GM21447 (cell line): ENCODE results near the gene GRM3.
"Not testable (repeated sequence)": the region's sequence is repeated elsewhere in the genome, so short reads cannot be mapped to it uniquely, and the experiment has no call there.

Source experiments
- ATAC-seq: cut with Tn5 transposase; IDR thresholded peaks from one replicate; pipeline ENCODE4 v1.9.1; 2021; ENCODE audit not compliant: unreplicated experiment

The GRM3 gene

DNA sequence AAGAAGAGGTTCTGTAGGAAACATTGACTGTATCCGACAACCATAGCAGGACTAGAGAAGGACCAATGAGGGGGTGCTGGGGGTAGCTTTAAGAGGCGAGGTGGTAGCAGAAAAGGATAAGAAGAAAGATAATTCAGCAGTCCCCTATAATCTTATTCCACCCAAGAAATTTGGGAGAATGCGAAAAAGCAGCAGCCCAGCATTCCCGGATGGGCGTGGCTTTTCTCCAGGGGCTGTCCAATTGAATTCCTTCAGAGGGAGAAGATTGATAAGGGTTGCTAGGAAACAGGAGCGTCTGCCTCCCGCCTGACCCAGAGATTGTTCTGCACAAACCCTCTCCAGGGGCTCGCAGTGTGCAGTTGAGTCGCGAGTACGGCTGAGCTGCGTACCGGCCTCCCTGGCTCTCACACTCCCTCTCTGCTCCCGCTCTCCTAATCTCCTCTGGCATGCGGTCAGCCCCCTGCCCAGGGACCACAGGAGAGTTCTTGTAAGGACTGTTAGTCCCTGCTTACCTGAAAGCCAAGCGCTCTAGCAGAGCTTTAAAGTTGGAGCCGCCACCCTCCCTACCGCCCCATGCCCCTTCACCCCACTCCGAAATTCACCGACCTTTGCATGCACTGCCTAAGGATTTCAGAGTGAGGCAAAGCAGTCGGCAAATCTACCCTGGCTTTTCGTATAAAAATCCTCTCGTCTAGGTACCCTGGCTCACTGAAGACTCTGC, at the start of gene GRM3:
GRM3 (plus strand) TSS at position 349 of the 721 bp plus-strand sequence. CDS start 121,237 bp downstream, outside the sequence.
- ATAC-seq: no peak

DNA sequence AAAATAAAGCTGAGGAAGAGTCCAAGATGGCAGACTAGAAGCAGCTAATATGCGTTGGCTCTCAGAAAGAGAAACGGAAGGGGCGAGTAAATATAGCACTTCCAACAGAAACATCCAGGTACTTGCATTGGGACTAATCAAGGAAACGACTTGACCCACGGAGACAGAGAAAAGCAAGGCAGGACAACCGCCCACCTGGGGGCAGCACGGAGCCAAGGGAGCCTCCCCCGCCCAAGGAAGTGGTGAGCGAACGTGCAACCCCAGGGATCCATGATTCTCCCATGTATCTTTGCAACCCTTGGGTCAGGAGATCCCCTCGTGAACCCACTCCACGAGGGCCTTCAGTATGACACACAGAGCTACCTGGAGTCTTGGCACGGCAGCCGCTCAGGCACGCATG, 45.4 kb upstream of the GRM3 start:
- ATAC-seq: no peak

DNA sequence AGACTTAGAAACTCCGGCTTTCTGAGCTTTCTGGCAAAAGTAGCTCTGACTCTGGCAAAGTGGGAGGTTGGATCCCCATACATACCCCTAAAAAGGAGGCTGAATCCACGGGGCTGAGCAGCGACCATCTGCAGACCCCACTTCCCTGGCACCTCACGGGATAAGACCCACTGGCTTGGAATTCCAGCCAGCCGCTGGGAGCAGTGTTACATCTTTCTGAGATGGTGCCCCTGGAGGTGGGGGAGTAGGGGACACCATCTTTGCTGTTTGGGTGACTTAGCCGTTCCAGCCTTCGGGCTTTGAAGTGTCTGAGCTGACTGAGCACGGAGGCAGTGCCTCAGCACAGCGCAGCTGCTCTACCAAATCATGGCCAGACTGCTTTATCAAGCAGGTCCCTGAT, 45.0 kb upstream of the GRM3 start:
- ATAC-seq: no peak

DNA sequence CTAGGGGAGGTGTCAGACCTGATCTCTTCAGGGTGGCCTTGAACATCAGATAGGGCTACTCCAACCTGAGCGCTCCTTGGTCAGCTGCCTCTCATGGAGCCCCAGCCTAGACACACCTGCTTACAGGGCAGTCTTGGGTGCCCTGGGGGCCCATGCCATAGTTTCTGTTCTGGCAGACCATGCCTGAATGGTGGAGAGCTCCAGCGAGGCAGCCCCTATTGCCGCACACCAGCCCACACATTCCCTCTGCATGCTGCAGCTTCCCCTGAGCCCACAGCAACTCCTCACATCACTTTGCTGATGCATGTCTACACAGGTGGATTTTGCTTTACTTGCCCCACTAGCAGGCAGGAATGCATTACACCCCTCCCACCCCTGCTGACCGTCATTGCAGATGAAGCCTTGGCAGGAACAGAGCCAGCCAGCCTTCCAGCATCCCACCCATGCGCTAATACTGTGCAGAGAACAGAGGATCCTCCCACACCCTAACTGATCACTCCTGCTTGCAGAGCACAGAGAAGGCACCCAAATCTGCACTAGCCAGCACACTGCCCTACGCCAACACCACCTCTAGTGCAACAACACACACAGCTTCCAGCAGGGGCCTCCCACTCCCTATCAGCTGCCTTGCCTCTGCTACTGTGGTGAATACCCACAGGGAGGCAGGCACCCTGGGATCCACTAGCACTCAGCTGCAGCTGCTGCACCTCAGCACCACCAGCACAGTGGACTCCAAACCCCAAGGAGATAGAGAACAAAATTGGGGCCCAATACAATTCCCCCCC, 43.0 kb upstream of the GRM3 start:
- ATAC-seq: no peak

DNA sequence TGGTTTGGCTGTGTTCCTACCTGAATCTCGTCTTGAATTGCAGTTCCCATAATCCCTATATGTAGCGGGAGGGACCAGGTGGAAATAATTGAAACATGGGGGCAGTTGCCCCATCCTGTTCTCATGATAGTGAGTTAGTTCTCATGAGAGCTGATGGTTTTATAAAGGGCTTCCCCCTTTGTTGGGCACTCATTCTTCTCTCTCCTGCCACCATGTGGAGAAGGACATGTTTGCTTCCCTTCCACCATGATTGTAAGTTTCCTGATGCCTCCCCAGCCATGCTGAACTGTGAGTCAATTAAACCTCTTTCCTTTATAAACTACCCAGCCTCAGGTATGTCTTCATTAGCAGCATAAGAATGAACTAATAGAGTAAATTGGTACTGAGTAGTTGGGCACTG, 28.0 kb upstream of the GRM3 start:
- ATAC-seq: not testable (repeated sequence)

DNA sequence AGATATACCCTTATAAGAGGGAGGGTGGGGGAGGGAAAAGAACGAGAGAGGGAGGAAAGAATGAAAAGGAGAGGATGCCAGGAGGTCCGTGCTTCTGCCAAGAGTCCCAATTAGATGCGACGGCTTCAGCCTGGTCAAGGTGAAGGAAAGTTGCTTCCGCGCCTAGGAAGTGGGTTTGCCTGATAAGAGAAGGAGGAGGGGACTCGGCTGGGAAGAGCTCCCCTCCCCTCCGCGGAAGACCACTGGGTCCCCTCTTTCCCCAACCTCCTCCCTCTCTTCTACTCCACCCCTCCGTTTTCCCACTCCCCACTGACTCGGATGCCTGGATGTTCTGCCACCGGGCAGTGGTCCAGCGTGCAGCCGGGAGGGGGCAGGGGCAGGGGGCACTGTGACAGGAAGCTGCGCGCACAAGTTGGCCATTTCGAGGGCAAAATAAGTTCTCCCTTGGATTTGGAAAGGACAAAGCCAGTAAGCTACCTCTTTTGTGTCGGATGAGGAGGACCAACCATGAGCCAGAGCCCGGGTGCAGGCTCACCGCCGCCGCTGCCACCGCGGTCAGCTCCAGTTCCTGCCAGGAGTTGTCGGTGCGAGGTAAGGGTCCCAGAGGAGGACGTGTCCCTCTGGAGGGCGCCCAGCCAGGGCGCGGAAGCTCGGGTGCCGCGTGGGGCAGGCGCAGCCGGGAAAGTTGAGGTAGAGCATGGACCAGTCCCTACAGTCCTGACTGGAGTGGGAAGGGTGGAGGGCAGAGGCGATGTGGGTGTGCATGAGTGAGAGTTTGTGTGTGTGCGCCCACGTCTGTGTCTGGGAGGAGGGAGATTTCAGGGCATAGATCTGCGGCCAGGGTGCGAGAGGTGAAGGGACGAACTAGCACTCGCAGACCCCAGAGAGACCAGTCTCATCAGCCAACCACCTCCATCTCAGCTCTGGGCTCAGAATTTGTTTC, 844 bp downstream of the GRM3 start:
- no peak for ATAC-seq

DNA sequence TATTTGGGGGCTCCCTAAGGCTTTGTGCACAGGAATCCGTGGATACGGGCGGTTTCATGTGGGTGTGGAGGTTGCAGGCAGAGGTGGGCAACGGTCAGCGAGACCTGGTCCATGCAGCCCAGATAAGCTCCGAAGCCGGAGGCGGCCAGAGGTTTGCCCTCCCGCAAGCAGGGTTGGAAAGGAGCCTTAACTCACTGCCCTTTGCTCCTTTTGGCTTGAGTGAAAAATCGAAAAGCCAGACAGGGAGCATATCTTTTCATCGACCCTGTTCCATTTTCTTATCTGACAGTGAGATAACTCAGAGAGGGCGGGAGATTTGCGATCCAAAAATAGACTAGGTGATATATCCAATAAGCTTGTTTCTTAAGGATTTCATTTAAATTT, 1.5 kb downstream of the GRM3 start:
- ATAC-seq: no peak

DNA sequence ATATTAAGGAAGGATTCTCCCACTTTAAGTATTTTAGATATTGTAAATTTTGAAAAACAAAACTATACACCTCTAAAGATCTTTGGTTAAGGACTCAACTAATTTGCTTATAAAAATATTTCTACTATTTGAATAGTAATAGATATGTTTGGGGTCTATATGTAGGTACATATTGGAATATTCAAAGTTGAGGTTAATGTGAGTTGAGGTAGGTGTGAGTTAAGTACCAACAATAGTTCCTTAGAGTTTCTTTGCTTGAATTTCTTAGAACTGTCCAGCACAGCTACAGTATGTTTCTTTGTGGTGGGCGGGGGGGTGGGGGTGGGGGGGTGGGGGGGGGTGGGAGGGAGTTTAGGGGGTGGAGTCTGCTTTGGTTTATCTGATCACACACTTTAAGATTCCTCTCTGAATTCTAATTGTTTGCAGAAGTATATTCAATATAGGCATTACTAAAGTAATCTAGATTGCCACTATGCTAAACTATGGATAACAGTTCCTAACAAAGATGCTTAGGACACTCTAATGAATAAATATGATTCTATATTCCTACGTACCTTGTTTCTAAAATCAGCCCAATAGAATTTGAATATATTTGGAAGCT, 2.1 kb downstream of the GRM3 start:
- no peak for ATAC-seq

DNA sequence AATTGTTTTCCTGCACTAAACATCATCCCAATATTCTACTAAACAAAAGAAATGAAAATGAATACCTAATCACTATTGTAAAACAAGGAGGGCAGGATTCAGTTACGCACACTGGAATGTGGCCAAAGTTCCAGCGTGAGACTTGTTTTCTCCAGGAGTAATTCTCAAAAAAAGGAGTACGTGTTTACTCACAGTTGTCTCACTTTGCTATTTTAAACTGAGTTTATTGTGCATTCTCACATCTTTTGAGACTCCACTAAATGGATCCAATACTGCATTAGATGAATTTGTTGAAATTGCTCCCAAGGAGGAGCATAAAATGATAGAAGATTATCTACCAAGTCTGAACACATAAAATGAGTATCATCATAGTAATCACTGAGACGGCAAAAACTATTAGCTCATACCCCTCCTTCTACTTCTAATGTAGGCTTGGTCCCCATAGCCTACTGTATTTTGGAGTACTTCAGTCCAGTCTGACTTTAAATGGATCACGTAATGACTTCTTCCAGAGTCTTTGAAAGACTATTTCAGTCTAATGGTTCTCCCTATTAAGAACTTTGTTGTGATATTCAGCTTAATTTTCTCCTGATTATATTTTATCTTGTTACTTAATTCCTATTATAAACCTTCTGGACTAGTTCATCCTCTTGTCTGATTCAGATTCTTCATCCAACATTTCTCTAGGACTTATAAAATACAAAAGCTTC, 3.8 kb downstream of the GRM3 start:
- ATAC-seq: no peak

DNA sequence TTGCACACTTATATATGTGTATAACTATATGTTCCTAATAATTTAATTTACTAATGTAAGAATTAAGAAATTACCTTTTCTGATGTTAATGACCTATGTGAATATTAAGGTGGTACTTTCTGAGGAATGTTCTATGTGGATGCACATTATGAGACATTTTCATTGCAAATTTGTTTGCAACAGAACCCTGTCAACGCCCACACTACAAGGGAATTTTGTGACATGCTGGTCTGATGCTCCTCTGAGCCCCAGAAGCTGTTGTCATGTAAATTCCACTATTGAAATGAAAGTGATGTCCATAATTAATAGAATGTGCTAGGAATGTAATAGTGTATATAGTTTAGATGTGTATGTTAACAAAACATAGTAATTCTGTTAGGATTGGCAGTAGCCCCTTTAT, 4.5 kb downstream of the GRM3 start:
- no peak for ATAC-seq

DNA sequence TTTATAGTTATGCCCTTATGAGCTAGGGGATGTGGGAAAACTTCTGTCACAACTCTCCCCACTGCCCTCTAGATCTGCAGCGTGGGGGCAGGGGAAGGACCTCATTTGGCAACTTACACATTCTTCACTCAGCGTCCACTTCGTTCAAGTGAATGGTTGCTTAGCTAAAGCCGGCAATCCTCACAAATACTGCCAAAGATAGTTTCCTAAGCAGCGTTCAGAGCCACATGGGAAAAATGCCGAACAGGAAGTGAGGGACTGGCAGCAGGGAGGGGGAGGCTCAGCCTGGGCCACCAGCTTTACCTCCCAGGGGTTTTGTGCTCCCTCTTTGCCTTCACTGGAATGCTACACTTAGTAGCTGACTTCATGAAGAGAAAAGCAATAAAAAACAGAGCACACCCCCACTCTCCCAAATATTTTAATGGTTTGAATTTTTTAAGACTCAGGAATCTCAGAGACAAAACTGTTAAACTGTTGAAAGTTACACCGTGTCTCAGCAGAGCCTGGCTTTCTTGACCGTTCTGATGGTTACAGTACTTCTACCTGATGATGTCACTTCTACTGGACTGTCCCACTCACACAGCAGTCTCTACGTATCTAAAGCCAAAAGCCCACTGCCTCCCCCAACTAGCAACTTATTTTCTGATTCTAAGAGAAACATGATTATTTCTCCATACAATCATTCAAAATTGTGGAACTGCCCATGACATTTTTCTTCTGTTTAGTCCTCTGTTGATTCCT, 10.4 kb downstream of the GRM3 start:
- no peak for ATAC-seq

DNA sequence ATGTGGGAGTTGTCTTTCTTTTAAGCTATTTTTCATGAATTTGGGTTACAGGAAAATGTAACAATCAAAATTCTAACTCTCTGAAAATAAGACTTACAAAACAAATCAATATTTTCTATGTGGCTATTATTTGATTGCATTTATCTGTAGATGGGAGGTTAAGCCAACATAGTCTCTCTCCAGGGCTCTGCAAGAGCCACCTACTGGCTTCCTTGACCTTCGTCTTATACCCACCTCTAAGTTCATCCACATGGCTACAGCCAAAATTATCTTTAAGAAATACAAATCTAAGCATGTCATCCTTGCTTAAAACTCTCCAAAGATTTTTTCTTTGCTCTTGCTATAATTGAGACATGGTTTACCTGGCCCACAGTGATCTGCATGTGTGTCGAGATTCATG, 14.2 kb downstream of the GRM3 start:
- no peak for ATAC-seq

DNA sequence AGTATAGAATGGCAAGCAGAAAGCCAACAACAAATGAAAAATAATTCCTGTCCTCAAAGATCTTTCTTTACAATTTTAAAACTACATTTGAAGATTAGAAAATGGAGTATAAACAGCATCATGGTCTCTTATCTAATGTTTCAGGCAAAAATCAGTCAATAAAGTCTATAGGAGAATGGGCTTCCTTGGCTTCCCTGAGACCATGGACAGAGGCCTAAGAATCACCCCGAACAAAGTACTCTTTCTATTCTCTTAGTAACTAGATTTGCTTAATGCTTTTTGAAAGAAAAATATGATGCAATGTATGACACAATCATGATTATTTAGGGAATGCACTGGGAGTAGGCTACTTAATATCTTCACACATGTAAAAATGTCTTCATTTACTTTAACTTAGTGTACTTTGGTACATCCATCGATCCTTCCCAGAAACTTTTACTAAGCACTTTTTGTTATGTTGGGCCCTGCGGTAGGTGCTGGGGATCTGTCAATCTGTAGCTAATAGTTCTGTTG, 17.3 kb downstream of the GRM3 start:
- ATAC-seq: no peak

DNA sequence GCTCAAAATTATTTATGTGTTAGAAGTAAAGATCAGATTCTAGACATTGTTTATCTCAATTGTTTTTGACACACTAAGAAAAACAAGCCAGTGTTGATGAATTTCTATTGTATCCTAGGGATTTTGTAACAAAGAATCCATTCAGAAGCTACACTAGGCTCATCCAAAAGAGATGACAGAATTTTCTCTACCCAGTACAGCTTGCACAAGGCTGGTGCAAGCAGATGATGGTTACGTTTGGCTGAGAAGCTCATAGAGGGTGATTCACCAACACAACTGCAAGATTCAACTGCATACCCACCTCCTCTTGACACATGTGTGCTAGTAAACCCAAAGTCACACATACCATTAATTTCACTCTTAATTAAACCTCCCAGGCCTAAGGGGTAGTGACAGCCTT, 20.8 kb downstream of the GRM3 start:
- no peak for ATAC-seq

DNA sequence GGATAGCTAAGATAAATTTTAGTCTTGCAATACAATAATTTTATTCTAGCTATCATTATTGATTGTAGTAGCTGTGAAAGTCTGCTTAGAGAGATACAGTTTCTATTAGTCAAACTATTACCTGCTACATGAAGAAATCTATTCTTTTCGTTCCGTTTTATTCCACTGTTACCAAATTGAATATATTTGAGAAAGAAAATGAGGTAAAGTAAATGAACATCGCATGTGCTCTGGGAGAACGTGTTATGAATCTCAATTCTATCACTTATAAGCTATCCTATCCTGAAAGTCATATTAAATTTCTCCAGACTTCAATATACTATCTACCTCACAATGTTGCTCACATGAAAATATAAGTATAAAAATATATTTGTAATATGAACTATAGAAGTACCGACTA, 21.3 kb downstream of the GRM3 start:
- ATAC-seq: no peak

DNA sequence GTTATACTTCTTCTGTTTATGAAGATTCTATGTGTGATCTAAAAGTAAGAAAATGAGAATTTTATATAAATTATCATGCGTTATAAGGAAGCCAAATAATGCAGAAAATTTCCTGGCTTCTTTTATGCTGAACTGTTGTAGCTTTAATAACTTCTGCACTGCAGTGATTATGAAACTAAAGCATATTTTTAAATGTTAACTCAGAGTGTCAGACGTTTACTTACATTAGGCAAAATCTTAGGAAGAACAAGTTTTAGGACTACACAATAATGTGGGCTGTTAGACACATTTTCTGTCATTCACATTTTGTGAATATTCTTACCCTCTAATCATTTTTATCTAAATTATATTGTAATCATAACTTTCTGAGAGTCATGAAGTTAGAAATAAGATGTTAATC, 22.0 kb downstream of the GRM3 start:
- ATAC-seq: no peak

DNA sequence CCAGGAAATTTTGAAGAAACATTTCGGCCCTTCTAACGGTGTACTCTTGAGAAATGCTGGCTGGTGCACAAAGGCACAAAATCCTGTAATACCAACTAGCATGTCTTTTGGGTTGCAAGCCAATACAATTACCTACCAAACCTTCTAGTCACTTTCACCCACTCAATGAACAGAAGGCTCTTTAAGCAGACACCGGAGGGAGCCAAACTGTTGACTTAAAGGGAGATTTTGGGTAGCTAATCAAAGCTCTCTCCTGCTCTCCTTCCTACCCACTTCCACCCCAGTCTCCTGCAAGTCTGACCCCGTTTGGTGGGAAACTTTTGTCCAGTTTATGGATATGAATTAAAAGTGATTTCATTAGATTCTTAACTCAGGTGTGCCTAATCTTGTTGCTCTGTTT, 24.0 kb downstream of the GRM3 start:
- ATAC-seq: peak; percentile 63

DNA sequence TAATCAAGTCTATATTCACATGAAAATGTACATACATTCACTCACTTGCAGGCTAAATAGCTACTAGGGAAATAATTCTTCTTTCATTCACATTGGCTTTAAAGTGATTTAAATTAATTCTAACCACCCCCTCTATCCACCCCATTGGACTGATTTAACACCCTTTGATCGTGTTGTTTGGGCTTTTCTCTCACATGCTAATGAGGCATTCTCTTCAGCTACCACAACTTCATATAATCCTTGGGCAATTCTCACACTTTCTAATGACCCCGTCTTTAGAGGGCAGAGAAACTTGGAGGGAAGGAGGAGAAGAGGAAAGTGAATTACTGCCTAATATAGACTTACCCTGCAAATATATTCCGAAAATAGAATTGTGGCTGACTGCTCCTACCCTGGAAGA, 24.6 kb downstream of the GRM3 start:
- ATAC-seq: no peak

DNA sequence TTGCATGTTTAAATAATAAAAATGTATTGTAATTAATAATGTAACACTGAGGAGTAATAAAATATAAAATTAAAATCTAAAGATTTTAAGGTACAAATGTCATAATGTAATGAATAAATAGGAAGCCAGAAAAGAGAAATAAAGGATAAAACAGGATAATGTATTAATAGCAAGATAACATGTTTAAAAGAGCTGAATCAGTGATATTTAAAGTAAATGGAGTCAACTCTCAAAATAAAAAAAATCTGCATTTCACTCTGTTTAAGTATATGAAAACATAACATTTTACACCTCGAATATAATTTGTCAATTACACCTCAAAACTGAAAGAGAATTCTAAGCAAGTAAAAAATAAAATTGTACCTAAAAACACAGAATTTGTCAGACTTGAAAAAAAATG, 44.1 kb downstream of the GRM3 start:
- ATAC-seq: no peak

DNA sequence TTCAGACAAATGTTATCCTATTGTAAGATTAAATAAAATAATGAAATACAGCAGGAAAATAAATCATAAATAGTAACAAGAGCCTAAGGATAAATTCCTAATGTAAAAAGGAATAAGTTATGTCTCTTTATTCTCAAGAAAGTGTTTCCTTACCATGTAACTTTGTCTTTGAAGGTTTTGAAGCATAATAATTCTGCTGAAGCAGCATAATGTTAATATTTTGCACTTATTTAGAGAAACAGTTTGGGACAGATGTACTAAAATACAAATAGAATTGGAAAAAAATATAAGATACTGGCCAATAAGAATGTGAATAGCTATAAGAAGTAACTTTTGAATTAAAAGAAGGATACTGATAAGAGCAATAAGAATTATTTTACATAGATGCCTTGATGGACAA, 45.7 kb downstream of the GRM3 start:
- no peak for ATAC-seq
